NCI-H1436 (cell line): Measurements from ENCODE around the gene SDK2.

Experiments used
- DNase-seq: peaks from one replicate; lab custom pipeline; 2025; lab: John Stamatoyannopoulos, UW

The SDK2 gene

GRCh38 chr17:73304971-73305812 lies 339.1 kb downstream of the SDK2 start:
- DNase-seq: no peak

DNA sequence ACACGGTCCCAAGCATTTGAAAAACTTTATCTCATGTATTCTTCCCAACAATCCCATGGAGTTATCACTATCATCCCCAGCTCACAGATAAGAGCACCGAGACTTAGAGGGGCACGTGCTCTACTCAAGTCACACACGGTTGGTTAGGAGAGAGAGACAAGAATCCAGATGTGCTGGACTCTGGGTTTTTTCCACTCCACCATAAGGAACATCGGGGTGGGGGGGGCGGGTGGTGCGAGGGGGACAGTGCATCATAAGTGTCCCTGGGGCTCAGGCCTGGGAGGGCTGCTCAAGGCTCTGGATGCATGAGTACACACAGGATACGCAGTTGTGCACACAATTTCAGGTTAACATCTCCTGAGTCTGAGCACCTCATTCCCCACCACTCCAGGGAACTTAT lies 339.8 kb downstream of the SDK2 start:
- DNase-seq: no peak

DNA sequence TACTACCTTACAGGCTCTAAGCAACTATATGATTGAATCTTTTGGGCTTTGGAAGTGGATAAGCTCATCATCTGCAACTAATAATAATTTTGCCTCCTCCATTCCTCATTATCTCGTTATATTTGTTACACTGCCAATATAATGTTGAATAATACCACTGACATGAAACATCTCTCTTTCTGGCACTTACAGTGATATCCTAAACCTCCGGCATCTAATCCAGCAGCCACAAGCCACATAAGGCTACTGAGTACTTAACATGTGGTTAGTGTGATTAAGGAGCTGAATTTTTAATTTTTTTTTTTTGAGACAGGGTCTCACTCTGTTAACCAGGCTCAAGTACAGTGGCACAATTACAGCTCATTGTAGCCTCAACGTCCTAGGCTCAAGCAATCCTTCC lies 342.1 kb downstream of the SDK2 start:
- DNase-seq: no peak

DNA sequence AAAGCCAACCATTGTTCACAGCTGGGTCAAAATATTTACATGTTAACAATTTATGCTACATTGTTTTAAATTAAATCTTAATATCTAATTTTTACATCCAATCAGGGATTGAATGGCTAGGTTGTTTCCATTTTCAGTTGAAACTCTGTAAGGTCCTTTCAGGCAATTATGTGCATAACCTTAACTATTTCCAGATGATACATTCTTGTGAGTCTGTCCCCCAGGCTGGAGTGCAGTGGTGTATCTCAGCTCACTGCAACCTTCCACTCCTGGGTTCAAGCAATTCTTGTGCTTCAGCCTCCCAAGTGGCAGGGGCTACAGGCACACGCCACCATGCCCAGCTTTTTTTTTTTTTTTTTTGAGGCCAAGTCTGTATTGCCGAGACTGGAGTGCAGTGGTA lies 342.9 kb downstream of the SDK2 start:
- DNase-seq: no peak

GRCh38 chr17:73300392-73300791 lies 343.9 kb downstream of the SDK2 start:
- no peak for DNase-seq

GRCh38 chr17:73297934-73298861 lies 346.0 kb downstream of the SDK2 start:
- DNase-seq: no peak

- DNase-seq: no peak
Observed at GRCh38 chr17:73293480-73293911, 350.7 kb downstream of the SDK2 start.

- no peak for DNase-seq
Observed at GRCh38 chr17:73293031-73293430, 351.2 kb downstream of the SDK2 start.

GRCh38 chr17:73292031-73292531 lies 352.2 kb downstream of the SDK2 start:
- no peak for DNase-seq

DNA sequence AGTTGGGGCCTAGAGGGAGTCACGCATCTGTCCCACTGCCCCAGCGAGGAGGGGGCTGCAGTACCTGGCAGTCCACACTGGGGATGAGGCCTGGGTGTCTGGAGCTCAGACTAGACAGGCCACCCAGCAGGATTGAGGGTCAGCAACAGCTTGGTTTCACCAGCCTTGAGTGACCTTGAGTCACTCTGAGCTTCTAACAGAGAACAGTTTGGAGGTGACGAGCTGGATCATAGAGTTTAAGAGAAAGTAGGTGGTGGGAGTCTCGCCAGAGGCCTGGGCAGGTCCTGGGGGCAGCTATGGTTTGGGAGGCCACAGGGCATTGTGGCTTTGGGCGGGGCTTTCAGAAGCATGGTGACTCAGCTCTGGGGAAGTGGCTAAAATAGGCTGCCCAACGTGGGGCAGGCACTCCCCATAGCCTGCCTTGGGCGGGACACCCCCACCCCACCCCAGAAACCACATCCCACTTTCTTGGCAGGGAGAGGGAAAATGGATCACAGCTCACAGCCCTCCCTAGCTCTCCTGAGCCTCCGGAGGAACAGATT lies 352.9 kb downstream of the SDK2 start:
- no peak for DNase-seq

GRCh38 chr17:73290399-73291259 lies 353.6 kb downstream of the SDK2 start:
- no peak for DNase-seq

DNA sequence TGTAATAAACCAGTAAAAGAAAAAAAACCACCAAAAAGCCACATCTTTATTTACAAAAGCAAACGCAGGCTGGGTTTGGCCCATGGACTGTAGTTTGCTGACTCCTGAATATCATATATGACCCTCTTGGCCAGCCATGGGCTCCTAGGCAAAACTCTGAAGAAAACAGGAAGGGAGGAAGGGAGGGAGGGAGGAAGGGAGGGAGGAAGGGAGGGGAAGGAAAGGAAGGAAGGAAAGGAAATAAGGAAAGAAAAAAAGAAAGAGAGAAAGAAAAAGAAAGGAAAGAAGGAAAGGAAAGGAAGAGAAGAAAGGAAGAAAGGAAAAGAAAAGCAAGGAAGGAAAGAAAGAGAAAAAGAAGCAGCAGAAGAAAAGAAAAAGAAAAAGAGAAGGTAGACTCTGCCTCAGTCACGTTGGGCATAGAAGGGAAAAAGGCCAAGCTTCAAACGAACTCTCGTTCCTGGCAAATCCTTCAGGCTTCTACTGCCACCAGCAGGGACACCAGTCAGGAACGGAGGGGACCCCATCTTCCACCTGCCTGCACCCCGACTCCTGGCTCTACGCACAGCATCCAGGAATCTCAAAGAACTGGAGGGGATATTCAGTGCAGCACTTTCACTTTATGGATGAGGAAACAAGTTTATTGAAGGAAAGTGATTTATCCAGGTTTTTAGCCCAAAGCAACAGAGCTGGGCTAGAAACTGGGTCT lies 354.5 kb downstream of the SDK2 start:
- DNase-seq: no peak

DNA sequence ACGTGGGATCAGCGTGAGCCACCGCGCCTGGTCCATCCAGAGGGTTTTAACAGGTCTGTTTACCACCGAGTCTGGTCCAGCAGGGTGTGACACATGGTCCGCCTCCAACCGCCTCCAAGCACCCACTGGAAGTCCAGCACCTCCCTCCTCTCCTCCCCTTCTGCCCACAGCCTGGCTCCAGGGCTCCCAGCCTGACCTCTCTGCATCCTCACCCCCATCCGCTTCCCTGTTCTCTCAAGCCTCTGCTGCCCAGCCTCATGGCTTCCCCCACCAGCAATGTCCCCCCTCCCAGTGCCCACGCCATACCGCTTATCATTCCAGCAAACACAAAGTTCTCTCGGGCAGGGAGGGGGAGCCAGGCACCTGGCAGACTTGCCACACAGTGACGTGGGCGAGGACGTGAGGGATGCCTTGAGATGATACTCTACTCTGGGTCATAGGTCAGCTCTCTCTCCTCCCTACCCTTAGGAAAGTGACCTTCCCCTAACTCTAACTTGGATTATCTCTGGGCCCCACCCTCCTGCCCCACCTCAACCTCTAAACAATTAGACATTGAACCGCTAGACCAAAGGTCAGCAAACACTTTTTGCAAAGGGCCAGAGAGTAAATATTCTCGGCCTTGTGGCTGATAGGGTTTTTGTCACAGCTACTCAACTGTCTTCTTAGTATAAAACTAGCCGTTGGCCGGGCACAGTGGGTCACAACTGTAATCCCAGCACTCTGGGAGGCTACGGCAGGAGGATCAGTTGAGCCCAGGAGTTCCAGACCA lies 355.5 kb downstream of the SDK2 start:
- no peak for DNase-seq

- DNase-seq: no peak
Observed at GRCh38 chr17:73286863-73287296, 357.4 kb downstream of the SDK2 start.

DNA sequence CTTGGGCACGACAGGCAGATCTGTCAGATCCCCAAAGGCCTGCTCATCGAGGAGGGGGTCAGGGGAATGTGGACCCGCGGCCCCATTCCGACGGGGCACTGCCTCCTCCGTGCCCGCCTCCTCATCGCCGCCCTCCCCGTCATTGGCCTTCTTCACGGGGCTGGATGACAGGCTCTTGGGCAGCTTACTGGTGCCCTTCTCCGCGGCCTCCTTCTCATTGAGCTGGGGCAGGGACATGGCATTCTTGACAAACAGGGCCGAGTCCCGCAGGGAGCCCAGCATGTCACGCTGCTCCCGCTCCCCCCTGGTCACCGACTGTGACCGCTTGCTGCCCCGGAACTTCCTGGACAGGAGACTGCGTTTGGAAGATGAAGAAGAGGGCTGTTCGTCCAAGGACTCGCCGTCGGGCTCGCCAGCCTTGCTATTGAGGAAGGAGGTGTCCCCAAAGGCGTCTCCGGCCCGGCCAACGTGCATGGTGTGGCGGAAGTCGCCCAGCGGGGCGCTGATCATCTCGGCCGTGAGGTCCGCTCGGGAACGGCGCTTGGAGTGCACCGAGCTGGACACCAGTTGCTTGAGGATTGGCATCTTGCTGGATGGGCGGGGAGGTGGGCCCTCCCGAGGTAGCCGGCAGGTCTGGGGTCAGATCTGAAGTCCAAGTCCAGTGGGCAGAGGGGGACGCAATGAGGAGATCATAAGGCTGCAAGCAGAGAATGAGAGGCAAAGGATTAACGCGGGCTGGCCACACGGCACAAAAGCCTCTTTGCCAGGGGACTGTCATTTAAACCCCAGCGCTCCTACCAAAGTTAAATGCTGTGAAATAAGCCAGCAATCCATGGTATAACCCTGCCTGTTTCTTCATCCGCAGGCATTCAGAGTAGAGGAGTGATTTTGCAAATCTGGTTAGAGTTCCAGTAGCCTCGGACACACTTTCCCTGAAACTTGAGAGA lies 358.1 kb downstream of the SDK2 start:
- no peak for DNase-seq

GRCh38 chr17:73285603-73285908 lies 358.7 kb downstream of the SDK2 start:
- DNase-seq: no peak

DNA sequence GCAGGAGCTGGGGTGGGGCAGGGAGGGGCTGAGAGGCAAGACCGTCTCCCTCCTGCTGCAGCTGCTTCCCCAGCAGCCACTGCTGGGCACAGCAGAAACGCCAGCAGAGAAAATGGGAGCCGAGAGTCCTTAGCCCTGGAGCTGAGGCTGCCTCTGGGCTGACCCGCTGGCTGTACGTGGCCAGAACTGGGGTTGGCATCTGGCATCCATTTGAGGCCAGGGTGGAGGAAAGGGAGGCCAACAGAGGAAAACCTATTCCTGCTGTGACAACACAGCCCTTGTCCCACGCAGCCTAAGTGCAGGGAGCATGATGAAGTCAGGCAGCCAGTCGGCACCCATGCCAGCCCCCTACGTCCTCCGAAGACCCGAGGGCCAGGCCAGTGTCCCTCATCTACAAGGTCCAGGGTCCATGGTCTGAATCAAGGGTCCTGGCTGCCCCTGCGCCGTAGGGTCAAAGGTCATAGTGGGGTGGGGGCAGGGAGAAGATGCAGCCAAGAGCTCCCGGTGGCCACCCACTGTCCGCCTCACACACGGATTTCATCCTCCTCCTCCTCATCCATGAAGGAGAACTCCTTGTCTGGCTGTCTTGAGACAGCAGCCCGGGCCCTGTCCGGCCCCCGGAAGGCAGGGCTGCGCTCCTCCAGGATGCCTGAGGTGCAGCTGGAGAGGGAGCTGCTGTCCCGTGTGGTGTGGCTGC lies 359.2 kb downstream of the SDK2 start:
- no peak for DNase-seq
